Stimulated activated CD8-positive, alpha-beta memory T cell treated with anti-CD3 and anti-CD28 coated beads, Interleukin-4, amount 100 ng/mL, for 1 hour (primary cell): ENCODE results near the gene WBP1.
A peak's percentile ranks its signal among the peaks of the same experiment; 100 is the strongest.

Experiments
- DNase-seq, 2 donors: peaks; one replicate each; pipeline ENCODE4 v3.0.0-alpha.2; 2020; ENCODE audit warnings: low read depth in 2 of 2, low spot score in 1 of 2

Gene WBP1

GRCh38 chr2:74502147-74502719, 44.0 kb downstream of the WBP1 start:
- no peak for DNase-seq

DNA sequence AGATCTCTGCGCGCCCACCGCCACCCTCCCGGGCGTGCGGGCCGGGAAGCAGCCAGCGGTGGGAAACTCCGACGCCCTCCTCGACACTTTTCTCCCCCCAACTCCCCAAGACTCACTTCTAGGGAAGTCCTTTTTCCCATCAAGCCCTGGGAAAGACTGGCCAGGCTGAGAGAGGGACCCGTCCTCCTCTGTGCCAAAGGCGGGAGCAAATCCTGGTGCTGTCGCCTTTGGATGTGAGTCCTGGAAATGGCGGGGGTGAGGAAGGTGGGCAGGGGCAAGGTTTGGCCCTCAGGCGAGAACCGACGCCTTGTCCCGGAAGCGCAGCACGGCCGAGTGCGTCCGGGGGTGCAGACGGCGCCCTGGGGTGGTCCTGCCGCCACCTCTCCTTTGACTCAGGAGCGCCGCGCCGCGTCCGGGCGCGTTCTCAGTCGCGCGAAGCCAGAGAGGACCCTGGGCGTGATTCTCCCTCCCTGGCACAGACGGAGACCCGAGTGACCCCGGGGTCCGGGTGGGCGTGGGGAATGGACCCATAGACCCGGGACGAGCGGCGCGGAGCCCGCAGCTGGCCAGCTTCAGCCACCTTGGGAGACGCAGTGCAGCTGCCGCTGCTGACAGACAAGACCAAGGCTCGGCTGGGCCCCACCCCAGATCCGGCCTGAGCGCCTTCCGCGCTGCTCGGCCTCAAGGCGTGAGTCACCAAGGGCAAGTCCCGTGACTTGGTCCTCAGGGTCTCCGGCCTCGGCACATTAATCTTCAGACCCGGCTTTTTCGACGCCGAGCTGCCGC, 44.7 kb downstream of the WBP1 start:
- DNase-seq: peak in 1 of 2 donors; percentile 30

DNA sequence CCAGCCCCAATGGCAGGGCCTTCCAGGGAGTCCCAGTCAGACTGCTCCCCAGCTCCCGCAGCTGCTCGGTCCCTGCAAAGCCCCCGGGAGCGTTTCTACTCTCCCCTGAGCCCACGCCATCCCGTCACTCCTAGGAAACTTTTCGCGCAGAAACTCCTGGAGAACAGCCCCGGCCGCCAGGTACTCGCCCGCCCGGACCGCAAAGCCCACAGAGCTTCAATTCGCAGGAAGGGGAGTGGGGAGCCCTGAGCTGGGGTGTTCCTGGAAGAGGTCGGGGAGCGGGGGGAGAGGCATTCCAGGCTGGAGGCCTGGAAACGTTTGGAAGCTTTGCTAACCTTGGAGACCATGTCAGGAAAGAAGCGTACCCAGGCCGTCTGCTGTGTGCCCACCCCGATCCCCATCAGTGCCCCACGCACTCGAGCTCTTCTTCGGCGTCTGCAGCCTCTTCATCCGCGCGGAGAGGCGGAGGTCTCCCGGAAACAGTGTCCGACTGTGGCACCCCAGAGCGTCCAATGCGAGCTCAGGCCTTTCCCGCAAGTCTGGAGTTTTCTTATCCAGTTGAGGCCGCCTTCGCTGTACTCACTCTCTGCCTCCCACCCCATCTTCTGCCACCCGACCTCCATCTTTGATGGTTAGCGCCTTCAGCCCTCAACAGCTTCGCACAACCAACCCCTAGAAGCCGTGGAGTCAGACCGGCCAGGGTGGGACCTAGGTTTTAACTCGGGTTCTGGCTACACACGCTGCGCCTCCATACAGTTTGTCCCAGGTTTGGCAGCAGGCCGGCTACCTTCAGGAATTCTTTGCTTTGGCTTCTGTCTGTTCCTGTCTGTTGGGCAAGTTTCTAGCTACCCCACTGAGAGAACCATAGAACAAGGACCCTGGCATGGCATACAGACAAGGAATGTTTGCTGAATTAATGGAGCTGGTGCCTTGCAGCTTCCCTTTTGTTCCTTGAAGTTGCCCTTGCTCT, 45.6 kb downstream of the WBP1 start:
- no peak for DNase-seq

DNA sequence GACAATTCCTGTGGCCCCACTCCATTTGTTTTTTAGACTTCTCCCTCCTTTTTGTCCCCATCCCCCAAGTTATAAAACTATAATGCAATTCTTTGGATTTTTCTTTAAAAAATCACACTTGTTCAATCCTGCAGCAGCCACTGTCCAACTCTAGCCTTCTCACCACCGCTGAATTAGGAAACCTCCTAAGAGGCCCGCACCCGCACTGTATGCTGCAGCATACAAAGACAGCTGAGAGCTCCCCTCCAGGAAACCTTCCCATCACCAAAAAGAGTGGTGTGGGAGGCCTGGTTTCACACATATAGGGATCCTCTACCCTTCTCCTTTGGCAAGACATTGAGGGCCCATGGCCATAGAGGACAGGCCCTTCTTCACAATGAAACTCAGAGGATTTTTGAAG, 46.4 kb downstream of the WBP1 start:
- DNase-seq: no peak

DNA sequence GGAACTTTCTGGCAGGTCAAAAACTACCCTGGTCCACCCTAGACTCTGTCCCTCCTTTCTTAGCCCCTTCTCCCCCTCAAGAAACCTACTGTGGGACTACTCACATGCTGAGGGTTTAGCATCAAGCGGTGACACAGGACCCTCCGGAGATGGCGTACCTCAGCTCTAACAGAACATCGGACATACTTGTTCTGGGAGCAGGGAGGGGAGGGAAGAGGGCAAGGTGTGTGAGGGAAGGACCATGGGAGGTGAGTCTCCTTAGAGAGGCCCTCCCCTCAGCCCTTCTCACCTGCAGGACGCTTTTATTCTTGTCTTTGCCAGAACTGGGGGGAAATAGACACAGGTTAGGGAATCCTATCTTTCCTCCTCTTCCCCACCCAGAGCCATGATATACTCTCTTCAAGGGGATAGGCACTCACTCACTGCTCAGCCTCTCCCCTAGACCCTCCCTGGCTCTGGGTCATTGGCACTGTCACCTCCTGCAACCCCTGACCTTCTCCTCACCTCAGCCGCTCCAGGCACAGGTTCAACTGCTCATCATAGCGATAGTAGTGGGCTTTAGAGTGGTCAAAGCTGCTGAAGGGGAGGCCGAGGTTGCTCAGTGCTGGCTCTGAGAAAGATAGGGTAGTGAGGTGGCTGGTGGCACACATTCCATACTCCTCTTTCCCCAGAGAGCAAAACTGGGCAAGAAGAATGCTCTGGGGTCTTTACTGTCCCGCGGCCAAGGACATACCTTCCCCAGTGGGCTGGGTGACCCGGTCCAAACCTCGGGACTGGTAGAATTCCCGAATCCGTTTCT, 47.4 kb downstream of the WBP1 start:
- no peak for DNase-seq

- peak; percentile 96 to 98 for DNase-seq
Observed at GRCh38 chr2:74507145-74507925, 49.1 kb downstream of the WBP1 start, which contains the start of gene PCGF1. Gene PCGF1 (minus strand): TSS chr2:74507695. CDS start chr2:74507668, 27 bp downstream.

- DNase-seq: no peak
Observed at GRCh38 chr2:74507926-74508520, 49.8 kb downstream of the WBP1 start.

DNA sequence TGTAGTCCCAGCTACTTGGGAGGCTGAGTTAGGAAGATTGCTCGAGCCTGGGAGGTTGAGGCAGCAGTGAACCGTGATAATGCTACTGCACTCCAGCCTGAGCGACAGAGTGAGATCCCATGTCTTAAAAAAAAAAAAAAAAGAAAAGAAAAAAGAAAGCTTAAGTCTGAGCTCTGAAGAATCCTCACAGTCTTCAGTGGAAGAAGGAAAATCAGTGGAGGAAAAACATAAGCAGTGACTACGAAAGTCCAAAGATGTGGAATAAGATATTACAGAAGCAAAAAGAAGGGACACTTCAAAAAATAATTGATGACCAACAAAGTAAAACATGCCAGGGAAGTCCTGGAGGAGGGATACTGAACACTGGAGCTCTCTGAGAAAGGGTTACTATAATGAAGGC, 52.0 kb downstream of the WBP1 start:
- no peak for DNase-seq
